CD4-positive, alpha-beta T cell treated with Interleukin-17A for 1 hour (primary cell): Measurements from ENCODE around the gene ADGRD2.
"Not testable (repeated sequence)": the region's sequence is repeated elsewhere in the genome, so short reads cannot be mapped to it uniquely, and the experiment has no call there.

Experiments used
- DNase-seq: peaks from one replicate; pipeline ENCODE4 v3.0.0-alpha.2; 2020

ADGRD2 gene, protein sequence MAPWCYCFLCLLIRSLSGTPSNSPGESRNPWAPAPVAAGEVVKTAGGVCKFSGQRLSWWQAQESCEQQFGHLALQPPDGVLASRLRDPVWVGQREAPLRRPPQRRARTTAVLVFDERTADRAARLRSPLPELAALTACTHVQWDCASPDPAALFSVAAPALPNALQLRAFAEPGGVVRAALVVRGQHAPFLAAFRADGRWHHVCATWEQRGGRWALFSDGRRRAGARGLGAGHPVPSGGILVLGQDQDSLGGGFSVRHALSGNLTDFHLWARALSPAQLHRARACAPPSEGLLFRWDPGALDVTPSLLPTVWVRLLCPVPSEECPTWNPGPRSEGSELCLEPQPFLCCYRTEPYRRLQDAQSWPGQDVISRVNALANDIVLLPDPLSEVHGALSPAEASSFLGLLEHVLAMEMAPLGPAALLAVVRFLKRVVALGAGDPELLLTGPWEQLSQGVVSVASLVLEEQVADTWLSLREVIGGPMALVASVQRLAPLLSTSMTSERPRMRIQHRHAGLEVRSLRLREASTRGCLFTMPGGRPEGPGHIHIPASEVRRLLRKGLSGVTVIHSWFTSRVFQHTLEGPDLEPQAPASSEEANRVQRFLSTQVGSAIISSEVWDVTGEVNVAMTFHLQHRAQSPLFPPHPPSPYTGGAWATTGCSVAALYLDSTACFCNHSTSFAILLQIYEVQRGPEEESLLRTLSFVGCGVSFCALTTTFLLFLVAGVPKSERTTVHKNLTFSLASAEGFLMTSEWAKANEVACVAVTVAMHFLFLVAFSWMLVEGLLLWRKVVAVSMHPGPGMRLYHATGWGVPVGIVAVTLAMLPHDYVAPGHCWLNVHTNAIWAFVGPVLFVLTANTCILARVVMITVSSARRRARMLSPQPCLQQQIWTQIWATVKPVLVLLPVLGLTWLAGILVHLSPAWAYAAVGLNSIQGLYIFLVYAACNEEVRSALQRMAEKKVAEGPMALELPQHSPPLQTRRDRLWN

GRCh38 chr9:124450241-124450924 is at the start of gene ADGRD2:
ADGRD2 (plus strand) TSS chr9:124450451; CDS start chr9:124451667, 1,216 bp downstream.
- DNase-seq, result no peak

- DNase-seq, result no peak
These were observed 47.0 kb upstream of the ADGRD2 start for GRCh38 chr9:124403246-124403645.

GRCh38 chr9:124409410-124409809 is 40.8 kb upstream of the ADGRD2 start:
- DNase-seq, result no peak

GRCh38 chr9:124410321-124410913 is 39.8 kb upstream of the ADGRD2 start:
- no peak for DNase-seq

- DNase-seq, result no peak
These were observed 38.6 kb upstream of the ADGRD2 start for GRCh38 chr9:124411514-124412227.

DNA sequence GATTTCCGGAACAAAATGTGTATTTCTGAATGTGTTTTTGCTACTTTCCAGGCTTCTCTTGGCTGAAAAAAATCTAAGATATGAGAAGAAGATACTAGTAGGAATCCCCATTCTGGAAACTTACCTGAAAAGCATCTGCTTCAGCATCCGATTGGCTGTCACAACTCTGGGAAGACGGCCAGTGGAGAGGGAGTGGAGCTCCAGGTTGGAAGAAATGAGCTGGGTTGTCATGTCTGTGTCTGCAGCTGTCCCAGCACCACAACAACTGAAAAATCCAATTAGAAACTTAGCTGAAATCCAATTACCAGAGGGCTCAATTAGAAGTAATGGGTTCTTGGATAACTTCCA is 38.0 kb upstream of the ADGRD2 start:
- DNase-seq, result no peak

- DNase-seq, result no peak
These were observed 35.6 kb upstream of the ADGRD2 start for GRCh38 chr9:124414612-124415011.

GRCh38 chr9:124415102-124415851 is 35.0 kb upstream of the ADGRD2 start, which contains the start of gene PSMB7:
PSMB7 (minus strand) TSS chr9:124415442; CDS start chr9:124415425, 17 bp downstream.
- DNase-seq, result peak; percentile 97

DNA sequence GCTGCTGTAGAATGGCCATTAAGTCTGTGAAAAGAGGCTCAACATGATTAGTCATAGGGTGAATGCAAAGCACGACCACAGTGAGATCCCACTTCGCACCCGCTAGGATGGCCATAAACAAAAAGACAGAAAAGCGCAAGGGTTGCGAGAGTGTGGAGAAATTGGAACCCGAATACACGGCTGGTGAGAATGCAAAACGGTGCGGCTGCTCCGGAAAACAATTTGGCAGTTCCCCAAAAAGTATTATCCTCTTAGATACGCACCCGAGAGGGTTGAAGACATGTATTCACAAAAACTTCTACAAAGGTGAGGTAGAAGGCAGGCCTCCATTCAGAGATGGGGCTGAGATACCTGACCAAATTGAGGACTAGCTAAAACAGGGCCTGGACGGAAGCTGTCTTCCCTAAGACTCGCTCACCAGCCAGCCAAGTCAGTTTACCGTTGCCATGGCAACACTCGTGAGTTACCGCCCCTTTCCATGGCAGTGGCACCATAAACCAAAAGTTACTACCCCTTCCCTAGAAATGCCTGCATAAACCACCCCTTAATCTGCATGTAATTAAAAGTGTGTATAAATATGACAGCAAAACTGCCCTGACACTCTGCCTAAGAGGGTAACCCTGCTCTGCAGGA is 34.3 kb upstream of the ADGRD2 start:
- DNase-seq, result no peak

GRCh38 chr9:124419832-124420489 is 30.3 kb upstream of the ADGRD2 start:
- no peak for DNase-seq

- no peak for DNase-seq
These were observed 29.2 kb upstream of the ADGRD2 start for GRCh38 chr9:124420991-124421543.

- DNase-seq, result no peak
These were observed 27.1 kb upstream of the ADGRD2 start for GRCh38 chr9:124423155-124423554.

GRCh38 chr9:124423591-124423990 is 26.7 kb upstream of the ADGRD2 start:
- no peak for DNase-seq

- DNase-seq, result not testable (repeated sequence)
These were observed 24.5 kb upstream of the ADGRD2 start for GRCh38 chr9:124425733-124426132.

- DNase-seq, result no peak
These were observed 23.9 kb upstream of the ADGRD2 start for GRCh38 chr9:124426361-124426760.

GRCh38 chr9:124427281-124427680 is 23.0 kb upstream of the ADGRD2 start:
- DNase-seq, result no peak

GRCh38 chr9:124428751-124429529 is 21.3 kb upstream of the ADGRD2 start:
- DNase-seq, result no peak

DNA sequence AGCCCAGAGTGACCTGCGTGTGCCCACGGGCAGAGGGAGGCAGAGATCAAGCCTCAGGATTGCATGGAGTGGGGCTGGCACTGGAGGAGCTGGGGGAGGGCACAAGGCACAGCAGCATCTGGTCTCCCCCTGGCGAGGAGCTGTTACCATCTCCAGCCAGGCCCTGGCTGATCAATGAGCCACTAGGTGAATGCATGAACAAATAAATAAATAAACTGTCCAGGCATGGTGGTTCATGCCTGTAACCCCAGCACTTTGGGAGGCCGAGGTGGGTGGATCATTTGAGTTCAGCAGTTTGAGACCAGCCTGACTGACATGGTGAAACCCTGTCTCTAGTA is 20.8 kb upstream of the ADGRD2 start:
- no peak for DNase-seq

DNA sequence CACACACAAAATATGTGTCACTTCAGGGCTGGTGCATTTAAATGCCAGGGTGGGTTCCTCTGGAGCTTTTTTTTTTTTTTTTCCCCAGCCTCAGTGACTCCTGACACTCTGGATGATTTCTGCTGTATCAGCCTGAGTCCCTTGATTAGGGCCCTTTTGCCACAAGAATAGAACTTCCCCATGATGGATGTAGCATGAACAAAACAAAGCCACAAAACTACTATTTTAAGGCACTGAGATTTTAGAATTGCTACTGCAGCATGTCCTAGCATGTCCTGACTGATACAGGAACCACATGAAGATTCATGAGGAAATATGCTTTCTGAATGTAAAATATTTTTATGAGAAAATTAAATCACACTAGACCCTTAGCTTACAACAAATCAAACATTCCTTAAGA is 13.9 kb upstream of the ADGRD2 start:
- no peak for DNase-seq
